GM21526 (cell line): ENCODE measurements around the gene PLA1A.
"Not testable (repeated sequence)": the region's sequence is repeated elsewhere in the genome, so short reads cannot be mapped to it uniquely, and the experiment has no call there.

ENCODE experiments used
- ATAC-seq: cut with Tn5 transposase; IDR thresholded peaks from one replicate; pipeline ENCODE4 v1.9.1; 2021; ENCODE audit warnings: moderate library complexity; ENCODE audit not compliant: unreplicated experiment, low FRiP score

Gene PLA1A, protein sequence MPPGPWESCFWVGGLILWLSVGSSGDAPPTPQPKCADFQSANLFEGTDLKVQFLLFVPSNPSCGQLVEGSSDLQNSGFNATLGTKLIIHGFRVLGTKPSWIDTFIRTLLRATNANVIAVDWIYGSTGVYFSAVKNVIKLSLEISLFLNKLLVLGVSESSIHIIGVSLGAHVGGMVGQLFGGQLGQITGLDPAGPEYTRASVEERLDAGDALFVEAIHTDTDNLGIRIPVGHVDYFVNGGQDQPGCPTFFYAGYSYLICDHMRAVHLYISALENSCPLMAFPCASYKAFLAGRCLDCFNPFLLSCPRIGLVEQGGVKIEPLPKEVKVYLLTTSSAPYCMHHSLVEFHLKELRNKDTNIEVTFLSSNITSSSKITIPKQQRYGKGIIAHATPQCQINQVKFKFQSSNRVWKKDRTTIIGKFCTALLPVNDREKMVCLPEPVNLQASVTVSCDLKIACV

GRCh38 chr3:119597548-119598288 lies at the start of gene PLA1A:
PLA1A (plus strand) TSS chr3:119597885; CDS start chr3:119597914, 29 bp downstream.
- ATAC-seq, result no peak

GRCh38 chr3:119548341-119548740 lies 49.3 kb upstream of the PLA1A start:
- ATAC-seq, result no peak

GRCh38 chr3:119550192-119550910 lies 47.3 kb upstream of the PLA1A start:
- ATAC-seq, result peak; percentile 33

DNA sequence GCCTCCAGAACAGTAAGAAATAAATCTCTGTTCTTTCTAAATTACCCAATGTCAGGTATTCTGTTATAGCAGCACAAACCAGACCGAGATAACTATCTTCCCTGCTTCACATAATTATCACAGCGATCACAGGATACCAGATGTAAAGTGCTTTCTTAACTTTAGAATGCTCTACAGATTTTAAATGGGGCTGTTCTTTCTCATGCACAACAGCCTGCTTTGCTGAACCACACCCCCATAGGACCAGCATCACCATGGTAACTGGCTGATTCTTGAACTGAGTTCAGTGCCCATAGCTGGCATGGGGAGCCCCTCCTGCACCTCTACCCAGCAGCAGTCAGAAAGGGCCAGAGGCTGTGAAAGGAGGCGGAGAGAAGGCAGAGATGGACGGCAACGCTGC lies 46.1 kb upstream of the PLA1A start:
- ATAC-seq, result no peak

- ATAC-seq, result not testable (repeated sequence)
Observed at GRCh38 chr3:119552928-119553327, 44.8 kb upstream of the PLA1A start.

- no peak for ATAC-seq
Observed at GRCh38 chr3:119553823-119554415, 43.8 kb upstream of the PLA1A start.

- no peak for ATAC-seq
Observed at GRCh38 chr3:119555309-119555735, 42.4 kb upstream of the PLA1A start.

GRCh38 chr3:119555929-119556328 lies 41.8 kb upstream of the PLA1A start:
- ATAC-seq, result no peak

GRCh38 chr3:119557192-119557876 lies 40.4 kb upstream of the PLA1A start:
- no peak for ATAC-seq

DNA sequence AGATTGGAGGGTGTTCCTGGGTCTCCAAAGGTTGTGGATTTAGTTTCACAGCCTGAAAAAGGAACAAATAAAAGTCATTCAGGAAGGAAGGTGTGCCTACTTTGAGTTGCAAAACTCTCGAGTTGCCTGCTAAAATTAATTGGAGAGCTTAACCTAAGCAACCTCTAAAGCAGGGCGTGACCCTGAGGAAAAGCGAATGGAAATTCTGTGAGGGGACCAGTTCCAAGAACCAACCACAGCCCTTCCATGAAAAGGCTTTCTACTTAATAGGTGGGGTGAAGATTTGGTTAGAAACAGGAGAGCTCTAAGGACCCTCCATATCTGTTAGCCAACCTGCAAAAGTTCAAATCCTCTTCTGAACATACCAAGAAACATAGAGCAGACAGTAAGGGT lies 39.8 kb upstream of the PLA1A start:
- ATAC-seq, result no peak

DNA sequence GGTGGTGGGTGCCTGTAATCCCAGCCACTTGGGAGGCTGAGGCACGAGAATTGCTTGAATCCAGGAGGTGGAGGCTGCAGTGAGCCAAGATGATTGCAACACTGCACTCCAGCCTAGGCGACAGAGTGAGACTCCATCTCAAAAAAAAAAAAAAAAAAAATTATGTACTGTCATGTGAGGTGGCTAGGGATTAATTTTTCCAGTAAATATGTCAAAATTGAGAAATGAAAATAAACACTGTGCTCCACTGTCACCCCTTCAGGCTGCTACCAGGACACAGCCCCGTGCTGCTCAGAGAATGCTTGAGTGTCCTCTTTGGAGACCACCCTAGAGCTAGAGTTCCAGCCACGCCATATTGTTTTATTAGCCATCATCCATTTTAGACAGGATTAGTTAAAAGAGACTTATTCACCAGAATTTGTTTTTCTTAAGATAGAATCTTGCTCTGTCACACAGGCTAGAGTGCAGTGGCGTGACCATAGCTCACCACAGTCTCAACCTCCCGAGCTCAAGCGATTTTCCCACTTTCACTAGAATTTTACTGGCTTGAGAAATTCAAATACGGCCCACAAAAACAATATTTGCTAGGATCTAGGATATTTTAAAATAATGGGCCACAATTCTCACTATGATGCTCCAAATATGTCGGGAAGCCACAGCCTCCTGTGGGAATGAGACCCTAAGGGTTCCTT lies 38.9 kb upstream of the PLA1A start:
- ATAC-seq, result no peak

DNA sequence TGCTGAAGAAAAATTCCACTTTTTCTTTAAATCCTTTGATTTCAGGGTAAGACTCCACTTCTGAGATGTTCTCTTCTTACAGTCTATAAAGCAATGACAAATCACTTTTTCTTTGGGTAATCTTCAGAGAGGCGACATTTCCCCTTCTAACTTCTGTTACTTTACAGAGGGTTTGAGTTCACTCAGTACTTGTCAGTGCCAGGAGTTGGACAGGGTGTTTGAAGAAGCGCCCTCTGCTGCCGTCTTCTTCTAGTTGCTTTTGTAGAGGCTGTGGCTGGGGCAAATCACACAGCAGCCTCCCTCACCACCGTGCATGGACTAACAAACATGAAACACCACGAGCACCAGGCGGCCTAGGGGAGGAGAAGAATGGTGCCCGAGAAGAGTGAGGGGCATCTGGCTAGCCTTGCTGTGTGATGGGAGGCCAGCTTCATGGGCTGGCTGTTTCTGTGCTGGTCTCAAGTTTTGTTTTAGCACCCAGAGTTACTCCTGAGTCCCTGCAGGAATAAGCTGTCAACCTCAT lies 38.2 kb upstream of the PLA1A start, which contains the start of gene CD80:
Gene CD80 (minus strand): TSS at position 174 of the 523 bp plus-strand sequence. CDS start 1,886 bp downstream, outside the sequence.
- peak; percentile 57 for ATAC-seq

- ATAC-seq, result no peak
Observed at GRCh38 chr3:119560160-119560559, 37.5 kb upstream of the PLA1A start.

DNA sequence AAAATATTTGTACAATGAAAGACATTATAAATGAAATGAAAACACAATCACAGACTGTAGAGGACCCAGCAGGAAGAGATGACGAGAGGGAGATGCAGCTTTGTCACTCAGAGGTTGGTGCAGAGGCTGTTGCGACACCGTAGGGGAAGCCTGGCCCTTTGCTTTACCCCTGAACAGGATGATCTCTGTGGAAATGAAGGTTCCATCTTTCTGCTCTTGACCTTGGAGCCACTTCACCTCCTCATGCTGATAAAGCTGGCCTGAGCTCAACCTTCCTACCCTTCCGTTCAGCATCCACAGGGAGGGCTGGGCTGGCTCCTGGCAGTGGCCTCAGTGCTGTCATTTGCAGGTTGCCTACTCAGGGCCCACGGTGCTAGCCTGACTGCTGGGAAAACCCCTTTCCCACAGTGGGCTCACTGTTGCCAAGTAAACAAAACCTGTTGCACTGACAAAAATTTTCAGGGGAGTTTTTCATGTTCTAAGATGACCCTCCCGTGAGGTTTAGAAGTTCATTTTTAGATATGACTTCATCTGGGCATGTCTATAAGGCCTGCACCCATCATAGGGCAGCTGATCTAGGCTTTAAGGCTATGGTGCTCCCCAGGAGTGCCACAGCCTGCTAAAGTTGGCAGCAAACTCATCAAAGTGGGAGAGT lies 35.3 kb upstream of the PLA1A start:
- ATAC-seq, result peak; percentile 59

GRCh38 chr3:119563334-119563733 lies 34.4 kb upstream of the PLA1A start:
- not testable (repeated sequence) for ATAC-seq

- ATAC-seq, result no peak
Observed at GRCh38 chr3:119569156-119569555, 28.5 kb upstream of the PLA1A start.

DNA sequence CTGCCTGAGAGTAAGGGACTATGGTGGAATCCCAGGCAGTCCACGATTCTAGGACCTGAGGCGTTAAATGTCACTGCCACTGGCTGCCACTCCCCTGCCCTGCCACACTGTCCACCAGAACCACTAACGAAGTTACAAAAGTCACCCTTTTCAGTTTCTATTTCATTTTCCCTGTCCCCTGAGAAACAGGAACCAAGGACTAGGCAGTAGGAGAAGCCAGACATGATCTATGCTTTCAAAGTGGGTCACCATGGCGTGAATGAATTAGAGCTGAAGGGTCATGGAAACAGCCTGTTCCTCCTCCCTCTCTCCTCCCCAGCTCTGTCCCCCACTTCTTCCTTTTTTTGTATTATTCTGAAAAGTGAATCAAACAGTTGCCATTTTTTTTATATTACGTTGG lies 27.5 kb upstream of the PLA1A start:
- no peak for ATAC-seq

- ATAC-seq, result no peak
Observed at GRCh38 chr3:119571230-119571629, 26.5 kb upstream of the PLA1A start.

DNA sequence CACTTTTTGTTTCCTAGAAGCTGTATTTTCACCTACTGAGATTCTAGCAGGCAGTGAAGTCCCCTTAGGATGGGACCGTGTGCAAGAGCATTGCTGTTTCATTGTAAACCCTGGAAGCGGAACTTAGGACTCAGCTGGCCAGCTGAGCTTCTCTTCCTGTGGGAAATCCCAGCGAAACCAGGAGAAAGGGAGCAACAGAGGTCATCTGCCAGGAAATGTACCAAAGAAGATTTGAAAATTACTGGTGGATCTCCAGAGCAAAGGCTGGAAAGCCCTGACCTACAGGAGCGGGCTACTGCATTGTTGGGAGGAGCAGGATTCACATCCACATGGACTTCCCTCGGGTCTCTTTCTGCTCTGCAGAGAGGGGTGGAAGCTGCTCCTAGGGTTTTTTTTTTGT lies 26.0 kb upstream of the PLA1A start:
- no peak for ATAC-seq
